Esophagus squamous epithelium (tissue), 4 donors: ENCODE data around the gene LRP1.

Source experiments
- POLR2A ChIP-seq, 4 donors: fragments of 450-650 bp; IDR thresholded peaks; one replicate each; pipeline ENCODE4 v1.6.1; 2017; ENCODE audit warnings: antibody characterized with exemption in 4 of 4, mild to moderate bottlenecking in 4 of 4, moderate library complexity in 3 of 4
- TF ChIP-seq, protein P1 (sequence below), 6 experiments: fragments of 450-650 bp in 4 of 6; fragments of 200-600 bp in 2 of 6; sonication (generic) in 2 of 6; IDR thresholded peaks; one replicate each; pipeline ENCODE4 v1.5.1; 2016 to 2019; ENCODE audit warnings: antibody characterized with exemption in 6 of 6, mild to moderate bottlenecking in 4 of 6, moderate library complexity in 4 of 6

DNA sequence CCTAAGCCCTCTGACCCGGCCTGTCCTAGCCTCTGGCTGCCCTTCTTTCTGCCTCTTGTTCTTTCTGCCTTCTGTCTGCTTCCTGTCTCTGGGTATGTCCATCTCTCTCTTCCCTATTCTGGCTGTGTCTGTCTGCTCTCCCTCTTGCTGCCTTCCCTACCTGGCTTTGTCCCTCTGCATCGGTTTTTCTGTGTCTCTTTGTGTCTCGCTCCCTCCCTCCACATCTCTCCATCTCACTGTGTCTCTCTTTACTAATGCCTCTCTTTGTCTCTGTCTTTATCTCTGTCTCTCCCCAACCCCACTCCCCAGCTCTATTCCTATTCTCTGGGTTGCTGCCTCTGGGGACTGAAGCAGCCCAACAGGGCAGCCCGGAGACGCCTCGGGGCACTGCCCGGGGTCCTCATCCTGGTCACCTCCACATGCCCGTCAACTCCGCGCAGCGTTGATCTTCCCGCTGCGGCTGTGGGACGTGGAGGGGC is 111.3 kb downstream of the LRP1 start:
- TF ChIP-seq, protein P1, sequence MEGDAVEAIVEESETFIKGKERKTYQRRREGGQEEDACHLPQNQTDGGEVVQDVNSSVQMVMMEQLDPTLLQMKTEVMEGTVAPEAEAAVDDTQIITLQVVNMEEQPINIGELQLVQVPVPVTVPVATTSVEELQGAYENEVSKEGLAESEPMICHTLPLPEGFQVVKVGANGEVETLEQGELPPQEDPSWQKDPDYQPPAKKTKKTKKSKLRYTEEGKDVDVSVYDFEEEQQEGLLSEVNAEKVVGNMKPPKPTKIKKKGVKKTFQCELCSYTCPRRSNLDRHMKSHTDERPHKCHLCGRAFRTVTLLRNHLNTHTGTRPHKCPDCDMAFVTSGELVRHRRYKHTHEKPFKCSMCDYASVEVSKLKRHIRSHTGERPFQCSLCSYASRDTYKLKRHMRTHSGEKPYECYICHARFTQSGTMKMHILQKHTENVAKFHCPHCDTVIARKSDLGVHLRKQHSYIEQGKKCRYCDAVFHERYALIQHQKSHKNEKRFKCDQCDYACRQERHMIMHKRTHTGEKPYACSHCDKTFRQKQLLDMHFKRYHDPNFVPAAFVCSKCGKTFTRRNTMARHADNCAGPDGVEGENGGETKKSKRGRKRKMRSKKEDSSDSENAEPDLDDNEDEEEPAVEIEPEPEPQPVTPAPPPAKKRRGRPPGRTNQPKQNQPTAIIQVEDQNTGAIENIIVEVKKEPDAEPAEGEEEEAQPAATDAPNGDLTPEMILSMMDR (IDR thresholded peaks at IDR 0.05), result no peak
- TF ChIP-seq POLR2A (IDR thresholded peaks at IDR 0.05), result no peak
